IPS DF 6.9 (cell line): ENCODE measurements around the gene ADCY2.

Source experiments
- DNase-seq: peaks from one replicate; pipeline ENCODE4 v3.0.0-alpha.2; 2013; ENCODE audit warnings: low read depth, low spot score
- H3K27ac ChIP-seq: one replicate; pipeline ENCODE4 v1.5.1; 2013; ENCODE audit warnings: low read length, control low read depth
- H3K27me3 ChIP-seq: 2 replicates; pipeline ENCODE4 v1.6.1; 2013; ENCODE audit warnings: mild to moderate bottlenecking, low read length; ENCODE audit not compliant: control insufficient read depth, insufficient read depth
- H3K36me3 ChIP-seq: 2 replicates; pipeline ENCODE4 v1.6.1; 2013; ENCODE audit warnings: low read length; ENCODE audit not compliant: control insufficient read depth, insufficient read depth
- H3K4me1 ChIP-seq: 2 replicates; pipeline ENCODE4 v1.6.1; 2013; ENCODE audit warnings: low read length; ENCODE audit not compliant: control insufficient read depth, insufficient read depth
- H3K4me3 ChIP-seq: 2 replicates; pipeline ENCODE4 v1.5.1; 2013; ENCODE audit warnings: mild to moderate bottlenecking, low read length
- H3K9me3 ChIP-seq: 2 replicates; pipeline ENCODE4 v1.6.1; 2013; ENCODE audit warnings: low read length, inconsistent platforms; ENCODE audit not compliant: control insufficient read depth, insufficient read depth
- WGBS: extraction: QIAGEN DNeasy Blood & Tissue Kit; methylation state at CpG from one replicate; pipeline ENCODE4 v1.1.7; 2013; ENCODE audit warnings: mixed read lengths, missing lambda C conversion rate; ENCODE audit not compliant: insufficient read length, insufficient coverage; 5-methylcytosine and 5-hydroxymethylcytosine counted together

ADCY2 gene

GRCh38 chr5:7578071-7578470, 182.1 kb downstream of the ADCY2 start:
- Histone ChIP-seq H3K27me3 (no peaks in the 10 kb centered on the region), H3K36me3 (no peaks in the 10 kb centered on the region)
- no CpG with 5 or more reads among the region's 1 CpG for WGBS

GRCh38 chr5:7584749-7585148, 188.8 kb downstream of the ADCY2 start:
- no peak overlapping the region for H3K27ac ChIP-seq
- H3K9me3 ChIP-seq: no peaks in the 10 kb centered on the region
- no peaks in the 10 kb centered on the region for H3K36me3 ChIP-seq
- WGBS: no CpG with 5 or more reads among the region's 2 CpGs
- H3K4me1 ChIP-seq: no peaks in the 10 kb centered on the region
- no peak overlapping the region for H3K4me3 ChIP-seq
- no peaks in the 10 kb centered on the region for H3K27me3 ChIP-seq
- DNase-seq: no peak

More at GRCh38 chr5:7578071-7578470, 182.1 kb downstream of the ADCY2 start:
- no peaks in the 10 kb centered on the region for H3K4me1 ChIP-seq
- no peaks in the 10 kb centered on the region for H3K9me3 ChIP-seq
- H3K4me3 ChIP-seq: no peak overlapping the region
- no peak for DNase-seq
- no peak overlapping the region for H3K27ac ChIP-seq

- no peaks in the 10 kb centered on the region for H3K4me1 ChIP-seq
- no peak for DNase-seq
- no CpG with 5 or more reads among the region's 3 CpGs for WGBS
These were observed 189.9 kb downstream of the ADCY2 start for GRCh38 chr5:7585807-7586206.

GRCh38 chr5:7586480-7586879, 190.5 kb downstream of the ADCY2 start:
- no peaks in the 10 kb centered on the region for H3K27me3 ChIP-seq
- no peaks in the 10 kb centered on the region for H3K9me3 ChIP-seq
- no peak overlapping the region for H3K4me3 ChIP-seq
- no peak overlapping the region for H3K27ac ChIP-seq
- no peaks in the 10 kb centered on the region; the same call in 1 of the 2 replicates for H3K36me3 ChIP-seq
- no CpG with 5 or more reads among the region's 12 CpGs for WGBS
- H3K4me1 ChIP-seq: no peaks in the 10 kb centered on the region
- DNase-seq: no peak

More at GRCh38 chr5:7585807-7586206, 189.9 kb downstream of the ADCY2 start:
- Histone ChIP-seq H3K27me3 (no peaks in the 10 kb centered on the region), H3K36me3 (no peaks in the 10 kb centered on the region; the same call in 1 of the 2 replicates), H3K27ac (no peak overlapping the region), H3K9me3 (no peaks in the 10 kb centered on the region), H3K4me3 (no peak overlapping the region)

- Histone ChIP-seq H3K36me3 (no peaks in the 10 kb centered on the region; the same call in 1 of the 2 replicates), H3K27ac (no peak overlapping the region), H3K4me1 (no peaks in the 10 kb centered on the region), H3K9me3 (no peaks in the 10 kb centered on the region), H3K27me3 (no peaks in the 10 kb centered on the region), H3K4me3 (no peak overlapping the region)
- DNase-seq: no peak
- no CpG with 5 or more reads among the region's 5 CpGs for WGBS
These were observed 193.9 kb downstream of the ADCY2 start for GRCh38 chr5:7589800-7590199.

GRCh38 chr5:7592910-7593309, 197.0 kb downstream of the ADCY2 start:
- WGBS: no CpG with 5 or more reads among the region's 6 CpGs
- no peak overlapping the region for H3K4me3 ChIP-seq
- DNase-seq: no peak
- H3K9me3 ChIP-seq: no peaks in the 10 kb centered on the region
- no peaks in the 10 kb centered on the region for H3K27me3 ChIP-seq
- H3K36me3 ChIP-seq: no peaks in the 10 kb centered on the region; the same call in 1 of the 2 replicates
- no peak overlapping the region for H3K27ac ChIP-seq
- no peaks in the 10 kb centered on the region for H3K4me1 ChIP-seq

- DNase-seq: no peak
These were observed 201.2 kb downstream of the ADCY2 start for GRCh38 chr5:7597059-7597642.

GRCh38 chr5:7606840-7607465, 211.0 kb downstream of the ADCY2 start:
- Histone ChIP-seq H3K27ac (no peak overlapping the region), H3K9me3 (no peaks in the 10 kb centered on the region), H3K36me3 (no peaks in the 10 kb centered on the region; the same call in 1 of the 2 replicates), H3K4me3 (no peak overlapping the region), H3K4me1 (peaks cover 4% of the 10 kb centered on the region), H3K27me3 (no peaks in the 10 kb centered on the region)
- WGBS: no CpG with 5 or more reads among the region's 4 CpGs
- DNase-seq: peak; percentile 25

More at GRCh38 chr5:7597059-7597642, 201.2 kb downstream of the ADCY2 start:
- H3K4me3 ChIP-seq: no peak overlapping the region
- H3K9me3 ChIP-seq: no peaks in the 10 kb centered on the region
- no CpG with 5 or more reads among the region's 6 CpGs for WGBS
- no peaks in the 10 kb centered on the region for H3K4me1 ChIP-seq
- no peak overlapping the region for H3K27ac ChIP-seq
- 0 out of 2 replicates have a peak, but pooled peaks cover 10% of the 10 kb centered on the region for H3K36me3 ChIP-seq
- no peaks in the 10 kb centered on the region for H3K27me3 ChIP-seq

GRCh38 chr5:7608772-7609171, 212.8 kb downstream of the ADCY2 start:
- H3K27me3 ChIP-seq: no peaks in the 10 kb centered on the region
- H3K27ac ChIP-seq: no peak overlapping the region
- no peaks in the 10 kb centered on the region for H3K9me3 ChIP-seq
- H3K36me3 ChIP-seq: no peaks in the 10 kb centered on the region
- H3K4me3 ChIP-seq: no peak overlapping the region
- DNase-seq: no peak
- H3K4me1 ChIP-seq: peaks cover 4% of the 10 kb centered on the region

GRCh38 chr5:7609726-7610125, 213.8 kb downstream of the ADCY2 start:
- Histone ChIP-seq H3K4me1 (peaks cover 4% of the 10 kb centered on the region), H3K27ac (no peak overlapping the region)
- no CpG with 5 or more reads among the region's 1 CpG for WGBS

More at GRCh38 chr5:7609726-7610125, 213.8 kb downstream of the ADCY2 start:
- no peak for DNase-seq
- Histone ChIP-seq H3K36me3 (no peaks in the 10 kb centered on the region), H3K27me3 (no peaks in the 10 kb centered on the region), H3K9me3 (no peaks in the 10 kb centered on the region), H3K4me3 (no peak overlapping the region)
